ENCODE data around the gene UFD1.

- no peak for TF ChIP-seq POLR2A (IDR thresholded peaks at IDR 0.05)
- no peak for TF ChIP-seq EP300 (IDR thresholded peaks at IDR 0.05)
Observed at GRCh38 chr22:19499880-19500242, 20.9 kb upstream of the UFD1 start.
